Thoracic aorta (tissue), 2 donors: ENCODE results near the gene HOGA1. TPM values are rescaled to one million over a fixed set of nuclear protein-coding genes. Genes with fewer than 3 reads are reported as not detected.

Experiments
- ATAC-seq: fragments of 150-250 bp; one replicate; pipeline ENCODE4 v1.8.0; 2017; ENCODE audit warnings: low read depth; ENCODE audit not compliant: insufficient number of reproducible peaks, low FRiP score
- DNase-seq: peaks from one replicate; pipeline ENCODE4 v3.0.0-alpha.2; 2020; ENCODE audit warnings: low spot score
- H3K27ac ChIP-seq, 2 donors: fragments of 200-600 bp; sonication (generic); 1 replicate in 1 of 2; 2 replicates in 1 of 2; pipeline ENCODE4 v1.5.1; 2016; ENCODE audit warnings: mild to moderate bottlenecking in 2 of 2, moderate library complexity in 2 of 2
- H3K27me3 ChIP-seq: fragments of 200-600 bp; sonication (generic); replicated peaks from 2 replicates; pipeline ENCODE4 v1.6.0; 2016; ENCODE audit warnings: mild to moderate bottlenecking; ENCODE audit not compliant: insufficient read depth
- H3K36me3 ChIP-seq: fragments of 200-600 bp; sonication (generic); one replicate; pipeline ENCODE4 v1.5.1; 2016
- H3K4me1 ChIP-seq, 2 donors: fragments of 200-600 bp; sonication (generic); 1 replicate in 1 of 2; 2 replicates in 1 of 2; pipeline versions ENCODE4 v1.5.1 to v1.6.0; 2016; ENCODE audit warnings: low read depth in 2 of 2, mild to moderate bottlenecking in 1 of 2; ENCODE audit not compliant: control insufficient read depth in 1 of 2
- H3K4me3 ChIP-seq: fragments of 200-600 bp; sonication (generic); 2 replicates; pipeline ENCODE4 v1.5.1; 2016; ENCODE audit warnings: mild to moderate bottlenecking
- H3K9me3 ChIP-seq: fragments of 200-600 bp; sonication (generic); 2 replicates; pipeline ENCODE4 v1.5.1; 2016
- total RNA-seq, 2 donors: library from RNA; depleted of rRNA; stranded (reverse); fragments of >200 nt; gene quantifications; one replicate each; pipeline versions ENCODE4 v1.1.0 to v1.2.3, GENCODE V29; 2016
- TF ChIP-seq, protein P1 (sequence below): fragments of 200-600 bp; sonication (generic); IDR thresholded peaks from one replicate; pipeline ENCODE4 v1.5.1; 2019; ENCODE audit warnings: antibody characterized with exemption

The HOGA1 gene
- total RNA-seq, 2 donors from 2014 or later: 7.0 to 12.3 TPM

DNA sequence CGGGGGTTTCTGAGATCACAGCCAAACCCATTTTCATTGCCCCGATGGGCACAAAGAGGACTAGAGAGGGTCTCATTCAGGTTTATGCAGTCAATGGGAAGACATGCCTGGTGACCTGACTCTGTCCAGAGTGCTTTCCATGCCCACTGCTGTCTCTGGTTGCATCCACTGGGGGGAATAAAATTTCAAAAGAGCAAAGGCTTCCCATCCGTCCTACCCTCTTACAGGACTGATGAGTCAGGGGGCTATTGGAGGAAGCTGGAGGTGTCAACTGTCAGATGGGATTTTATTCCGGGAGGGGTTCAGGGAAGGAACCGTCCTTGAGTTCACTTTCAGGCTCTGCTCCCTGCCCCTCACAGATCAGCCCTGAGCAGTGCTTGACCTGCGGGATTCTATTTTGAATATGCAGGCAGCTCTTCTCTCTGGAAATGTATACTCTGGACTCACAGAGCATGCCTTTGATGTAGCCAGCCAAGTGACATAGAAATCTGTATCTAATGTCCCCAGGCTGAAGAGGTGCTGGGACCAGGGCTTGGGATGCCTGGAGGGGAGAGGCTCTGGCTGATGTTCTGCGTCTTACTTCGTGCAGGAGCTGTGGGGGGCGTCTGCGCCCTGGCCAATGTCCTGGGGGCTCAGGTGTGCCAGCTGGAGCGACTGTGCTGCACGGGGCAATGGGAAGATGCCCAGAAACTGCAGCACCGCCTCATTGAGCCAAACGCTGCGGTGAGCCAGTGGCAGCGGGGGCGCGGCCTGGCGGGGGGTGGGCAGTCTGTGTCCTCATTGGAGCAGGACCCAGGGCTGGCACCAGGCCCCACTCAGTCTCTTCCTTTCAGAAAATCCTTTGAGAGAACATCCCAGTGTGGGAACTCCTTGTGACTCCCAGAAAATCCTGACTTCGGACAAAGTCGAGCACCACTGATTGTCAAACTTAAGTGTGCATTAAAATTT lies 17.4 kb downstream of the HOGA1 start:
- DNase-seq (no peak), ATAC-seq (no peak)
- Histone ChIP-seq H3K9me3 (no peaks in the 10 kb centered on the region), H3K27me3 (no peaks in the 10 kb centered on the region), H3K4me3 (no peak overlapping the region), H3K27ac (peak overlapping the region; percentile 55 to 74), H3K4me1 (peaks cover 17 to 34% of the 10 kb centered on the region in 2 donors), H3K36me3 (no peaks in the 10 kb centered on the region)
- TF ChIP-seq, protein P1, sequence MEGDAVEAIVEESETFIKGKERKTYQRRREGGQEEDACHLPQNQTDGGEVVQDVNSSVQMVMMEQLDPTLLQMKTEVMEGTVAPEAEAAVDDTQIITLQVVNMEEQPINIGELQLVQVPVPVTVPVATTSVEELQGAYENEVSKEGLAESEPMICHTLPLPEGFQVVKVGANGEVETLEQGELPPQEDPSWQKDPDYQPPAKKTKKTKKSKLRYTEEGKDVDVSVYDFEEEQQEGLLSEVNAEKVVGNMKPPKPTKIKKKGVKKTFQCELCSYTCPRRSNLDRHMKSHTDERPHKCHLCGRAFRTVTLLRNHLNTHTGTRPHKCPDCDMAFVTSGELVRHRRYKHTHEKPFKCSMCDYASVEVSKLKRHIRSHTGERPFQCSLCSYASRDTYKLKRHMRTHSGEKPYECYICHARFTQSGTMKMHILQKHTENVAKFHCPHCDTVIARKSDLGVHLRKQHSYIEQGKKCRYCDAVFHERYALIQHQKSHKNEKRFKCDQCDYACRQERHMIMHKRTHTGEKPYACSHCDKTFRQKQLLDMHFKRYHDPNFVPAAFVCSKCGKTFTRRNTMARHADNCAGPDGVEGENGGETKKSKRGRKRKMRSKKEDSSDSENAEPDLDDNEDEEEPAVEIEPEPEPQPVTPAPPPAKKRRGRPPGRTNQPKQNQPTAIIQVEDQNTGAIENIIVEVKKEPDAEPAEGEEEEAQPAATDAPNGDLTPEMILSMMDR: no peak

GRCh38 chr10:97607095-97607636 lies 23.0 kb downstream of the HOGA1 start:
- no peaks in the 10 kb centered on the region for H3K9me3 ChIP-seq
- no peak overlapping the region for H3K27ac ChIP-seq
- ATAC-seq (no peak), DNase-seq (no peak)
- H3K36me3 ChIP-seq: no peaks in the 10 kb centered on the region
- H3K4me1 ChIP-seq: peaks cover 16 to 25% of the 10 kb centered on the region in 2 donors
- H3K27me3 ChIP-seq: no peaks in the 10 kb centered on the region
- TF ChIP-seq, protein P1: no peak
- H3K4me3 ChIP-seq: no peak overlapping the region

GRCh38 chr10:97608991-97609561 lies 24.9 kb downstream of the HOGA1 start:
- peak overlapping the region; percentile 62 to 65 for H3K27ac ChIP-seq

GRCh38 chr10:97611473-97611872 lies 27.3 kb downstream of the HOGA1 start:
- H3K27me3 ChIP-seq: no peaks in the 10 kb centered on the region
- TF ChIP-seq, protein P1: no peak
- H3K4me3 ChIP-seq: no peak overlapping the region
- no peaks in the 10 kb centered on the region for H3K36me3 ChIP-seq
- no peak for ATAC-seq
- H3K27ac ChIP-seq: no peak overlapping the region
- no peaks in the 10 kb centered on the region for H3K9me3 ChIP-seq
- peaks cover 16 to 19% of the 10 kb centered on the region in 2 donors for H3K4me1 ChIP-seq
- no peak for DNase-seq

More at GRCh38 chr10:97608991-97609561, 24.9 kb downstream of the HOGA1 start:
- ATAC-seq (no peak), DNase-seq (no peak)
- no peak overlapping the region for H3K4me3 ChIP-seq
- H3K9me3 ChIP-seq: no peaks in the 10 kb centered on the region
- TF ChIP-seq, protein P1: no peak
- peaks cover 16 to 19% of the 10 kb centered on the region in 2 donors for H3K4me1 ChIP-seq
- H3K27me3 ChIP-seq: no peaks in the 10 kb centered on the region
- no peaks in the 10 kb centered on the region for H3K36me3 ChIP-seq

DNA sequence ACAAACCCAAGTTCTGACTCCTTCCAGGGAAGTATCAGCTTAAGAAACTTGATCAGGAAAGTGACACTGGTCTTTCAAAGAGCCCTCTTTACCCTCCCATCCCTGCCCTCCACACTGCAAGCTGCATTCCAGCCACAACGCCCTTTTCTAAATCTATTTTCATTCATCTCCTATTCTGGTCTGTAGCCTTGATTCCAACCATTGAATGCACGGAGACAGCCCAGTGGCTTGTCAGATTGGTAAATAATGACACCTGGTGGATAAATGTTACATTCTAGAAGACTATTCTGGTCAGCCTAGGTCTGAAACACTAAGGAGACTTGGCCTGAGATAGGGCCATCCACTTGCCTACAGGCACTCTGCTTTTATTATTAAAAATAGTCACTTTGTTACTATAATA lies 28.2 kb downstream of the HOGA1 start:
- no peaks in the 10 kb centered on the region for H3K36me3 ChIP-seq
- TF ChIP-seq, protein P1: peak; percentile 61
- DNase-seq (no peak), ATAC-seq (peak; percentile 67)
- no peak overlapping the region for H3K27ac ChIP-seq
- H3K27me3 ChIP-seq: no peaks in the 10 kb centered on the region
- peaks cover 16 to 19% of the 10 kb centered on the region in 2 donors for H3K4me1 ChIP-seq
- H3K9me3 ChIP-seq: no peaks in the 10 kb centered on the region
- H3K4me3 ChIP-seq: no peak overlapping the region
